SK-N-SH (cell line): ENCODE results near the gene ADIG. TPM values are rescaled to one million over a fixed set of nuclear protein-coding genes. Genes with fewer than 3 reads are reported as not detected.

Source experiments
- CTCF ChIA-PET: fragments of 300-600, 350-600 bp; formaldehyde crosslinking; extraction: SDS; loops from one replicate; lab custom pipeline; 2021; lab: Yijun Ruan, JAX
- POLR2A ChIA-PET: fragments of 350-600 bp; sonication (Branson Sonifier 250); formaldehyde crosslinking; extraction: SDS; loops from one replicate; lab custom pipeline; 2020; ENCODE audit warnings: antibody characterized with exemption, inconsistent platforms; lab: Yijun Ruan, JAX
- DNase-seq: peaks from one replicate; pipeline ENCODE4 v3.0.0; 2012
- H2AFZ ChIP-seq: fragments of 200-600 bp; sonication (generic); 2 replicates; pipeline ENCODE4 v1.8.1; 2016; ENCODE audit warnings: antibody characterized with exemption, mild to moderate bottlenecking, low read depth
- H3F3A ChIP-seq: fragments of 200-600 bp; sonication (generic); replicated peaks from 2 replicates; pipeline ENCODE3; 2016; ENCODE audit warnings: antibody characterized with exemption, mild to moderate bottlenecking; ENCODE audit not compliant: insufficient read depth
- H3K27ac ChIP-seq, 2 experiments: fragments of 200-500 bp in 1 of 2; fragments of 200-600 bp in 1 of 2; sonication (Bioruptor generic) in 1 of 2; sonication (generic), shearing (Covaris generic) in 1 of 2; 2 replicates each; pipeline versions ENCODE4 v1.5.1 to v1.6.1; 2014 to 2016; ENCODE audit warnings: low read depth in 2 of 2, inconsistent platforms in 1 of 2, low read length in 1 of 2, mild to moderate bottlenecking in 1 of 2, mixed read lengths in 1 of 2
- H3K27me3 ChIP-seq: fragments of 200-600 bp; sonication (generic), shearing (Covaris generic); 2 replicates; pipeline ENCODE4 v1.6.1; 2016; ENCODE audit warnings: mixed run types; ENCODE audit not compliant: insufficient read depth
- H3K36me3 ChIP-seq, 2 experiments: fragments of 200-500 bp in 1 of 2; fragments of 200-600 bp in 1 of 2; sonication (Bioruptor generic) in 1 of 2; sonication (generic) in 1 of 2; replicated peaks in 1 of 2; 2 replicates each; pipeline versions ENCODE3 to v1.5.1; 2014 to 2016; ENCODE audit warnings: low read length in 1 of 2, mild to moderate bottlenecking in 1 of 2; ENCODE audit not compliant: insufficient read depth in 2 of 2, control insufficient read depth in 1 of 2
- H3K4me1 ChIP-seq, 2 experiments: fragments of 200-500 bp in 1 of 2; fragments of 200-600 bp in 1 of 2; sonication (Bioruptor generic) in 1 of 2; sonication (generic), shearing (Covaris generic) in 1 of 2; 2 replicates each; pipeline versions ENCODE4 v1.5.1 to v1.6.1; 2014 to 2016; ENCODE audit warnings: low read depth in 1 of 2, low read length in 1 of 2, mixed run types in 1 of 2; ENCODE audit not compliant: insufficient read depth in 2 of 2, control insufficient read depth in 1 of 2
- H3K4me2 ChIP-seq: fragments of 200-600 bp; sonication (generic), shearing (Covaris generic); 2 replicates; pipeline ENCODE4 v1.6.1; 2017; ENCODE audit warnings: mixed run types
- H3K4me3 ChIP-seq, 2 experiments: fragments of 200-500 bp in 1 of 2; fragments of 200-600 bp in 1 of 2; sonication (Bioruptor generic) in 1 of 2; sonication (generic), shearing (Covaris generic) in 1 of 2; 2 replicates each; pipeline versions ENCODE4 v1.5.1 to v1.8.1; 2014 to 2016; ENCODE audit warnings: low read depth in 2 of 2, inconsistent platforms in 1 of 2, low read length in 1 of 2, mild to moderate bottlenecking in 1 of 2, mixed read lengths in 1 of 2, moderate library complexity in 1 of 2
- H3K79me2 ChIP-seq: fragments of 200-600 bp; sonication (generic); 2 replicates; pipeline ENCODE4 v1.8.1; 2017; ENCODE audit warnings: mild to moderate bottlenecking; ENCODE audit not compliant: insufficient read depth
- H3K9ac ChIP-seq: fragments of 200-600 bp; sonication (generic); 2 replicates; pipeline ENCODE4 v1.6.1; 2017; ENCODE audit warnings: mixed run types
- H3K9me2 ChIP-seq: fragments of 200-600 bp; sonication (generic); 2 replicates; pipeline ENCODE4 v1.6.1; 2017; ENCODE audit warnings: mixed run types
- H3K9me3 ChIP-seq: fragments of 200-600 bp; sonication (generic); 2 replicates; pipeline ENCODE4 v1.6.1; 2017; ENCODE audit warnings: mixed run types, mild to moderate bottlenecking, moderate library complexity
- H4K20me1 ChIP-seq: fragments of 200-600 bp; sonication (generic); 2 replicates; pipeline ENCODE4 v1.6.1; 2017; ENCODE audit warnings: mild to moderate bottlenecking, mixed run types; ENCODE audit not compliant: insufficient read depth
- CHD2 ChIP-seq: fragments of 150-350 bp; IDR thresholded peaks from 2 replicates; pipeline ENCODE4 v1.6.1; 2018; ENCODE audit warnings: low read length; ENCODE audit not compliant: partially characterized antibody
- CTCF ChIP-seq: fragments of 200-600 bp; sonication (generic); IDR thresholded peaks from 2 replicates; pipeline ENCODE4 v1.6.1; 2017; ENCODE audit warnings: antibody characterized with exemption, mild to moderate bottlenecking, moderate library complexity
- EP300 ChIP-seq, 2 experiments: IDR thresholded peaks; 2 replicates each; pipeline versions ENCODE4 v1.4.0 to v1.6.1; 2012; ENCODE audit warnings: borderline replicate concordance in 1 of 2, low read depth in 1 of 2, low read length in 1 of 2
- FOSL2 ChIP-seq: IDR thresholded peaks from 2 replicates; pipeline ENCODE4 v1.4.0; 2012; ENCODE audit warnings: low read depth, mild to moderate bottlenecking, moderate library complexity, borderline replicate concordance
- GABPA ChIP-seq: IDR thresholded peaks from 2 replicates; pipeline ENCODE4 v1.4.0; 2012; ENCODE audit warnings: low read depth, mild to moderate bottlenecking
- GATA2 ChIP-seq: sonication (generic); formaldehyde crosslinking; IDR thresholded peaks from 2 replicates; pipeline ENCODE4 v1.5.0; 2020; ENCODE audit warnings: mild to moderate bottlenecking, missing genetic modification reagents
- IRF3 ChIP-seq: fragments of 150-350 bp; IDR thresholded peaks from 2 replicates; pipeline ENCODE4 v1.6.1; 2016; ENCODE audit warnings: mild to moderate bottlenecking, low read depth, low read length
- MEF2A ChIP-seq: IDR thresholded peaks from 2 replicates; pipeline ENCODE4 v1.4.0; 2012; ENCODE audit warnings: low read depth, borderline replicate concordance
- PBX3 ChIP-seq: IDR thresholded peaks from 2 replicates; pipeline ENCODE4; 2012
- RCOR1 ChIP-seq: fragments of 150-350 bp; IDR thresholded peaks from 2 replicates; pipeline ENCODE4 v1.6.1; 2017; ENCODE audit warnings: antibody characterized with exemption, low read length
- TEAD4 ChIP-seq: IDR thresholded peaks from 2 replicates; pipeline ENCODE4 v1.4.0; 2012; ENCODE audit warnings: mild to moderate bottlenecking, borderline replicate concordance; ENCODE audit not compliant: insufficient read depth
- USF2 ChIP-seq: fragments of 150-350 bp; IDR thresholded peaks from 2 replicates; pipeline ENCODE4 v1.6.1; 2017; ENCODE audit warnings: antibody characterized with exemption, low read length, low read depth, borderline replicate concordance
- WGBS: methylation state at CpG from one replicate; pipeline ENCODE4 v1.1.6; 2017; ENCODE audit warnings: low lambda C conversion rate; 5-methylcytosine and 5-hydroxymethylcytosine counted together
- polyA plus RNA-seq, 3 experiments: library from polyadenylated mRNA; depleted of rRNA; stranded (reverse); fragments of >200 nt; gene quantifications; 2 replicates each; pipeline ENCODE4 v1.2.3, GENCODE V29; 2012

ADIG gene
- polyA plus RNA-seq, 1 of the 3 experiments (the other 2 are of a cell fraction): not detected

- no peak for TF ChIP-seq USF2
Measured at GRCh38 chr20:38569747-38570525, 11.1 kb upstream of the ADIG start (continued).

- Histone ChIP-seq H3K9ac (no peak overlapping the region), H3K9me3 (no peaks in the 10 kb centered on the region), H4K20me1 (no peaks in the 10 kb centered on the region), H3F3A (no peaks in the 10 kb centered on the region), H3K79me2 (no peaks in the 10 kb centered on the region), H3K4me2 (no peak overlapping the region), H3K36me3 (peaks cover 69 to 83% of the 10 kb centered on the region in 2 experiments), H2AFZ (no peak overlapping the region), H3K27me3 (no peaks in the 10 kb centered on the region), H3K27ac (peak overlapping the region in 1 of 2 experiments; percentile 39; a peak in 2 of 4 replicates), H3K4me3 (no peak overlapping the region), H3K4me1 (peaks cover 0 to 9% of the 10 kb centered on the region in 2 experiments; a peak in 1 of 4 replicates), H3K9me2 (no peaks in the 10 kb centered on the region)
- peak; percentile 45; the same call in 1 of the 2 replicates for TF ChIP-seq RCOR1
- peak; percentile 36 for TF ChIP-seq CHD2
- TF ChIP-seq PBX3: no peak
- peak in 1 of 2 experiments; percentile 50; a peak in 1 of 4 replicates for TF ChIP-seq EP300 (IDR thresholded peaks at IDR 0.05; ENCODE audit: borderline replicate concordance in 1 of 2, low read depth in 1 of 2, low read length in 1 of 2)
- no peak for DNase-seq
- CTCF ChIA-PET: no interaction called here
- WGBS: 96% methylated on average over 4 of the region's 7 CpGs
- POLR2A ChIA-PET: no interaction called here
Measured at GRCh38 chr20:38573413-38573812, 7.6 kb upstream of the ADIG start.

GRCh38 chr20:38579219-38579910, 1.6 kb upstream of the ADIG start:
- Histone ChIP-seq H3K4me2 (no peak overlapping the region), H3K36me3 (peaks cover 21 to 34% of the 10 kb centered on the region in 2 experiments), H3K9me2 (no peaks in the 10 kb centered on the region), H3K27me3 (no peaks in the 10 kb centered on the region), H2AFZ (no peak overlapping the region), H3K27ac (peak overlapping the region in 1 of 2 experiments; percentile 60; a peak in 1 of 4 replicates), H3K9ac (no peak overlapping the region), H3K4me1 (peaks cover 0 to 34% of the 10 kb centered on the region in 2 experiments; a peak in 1 of 4 replicates), H3K9me3 (no peaks in the 10 kb centered on the region), H3F3A (no peaks in the 10 kb centered on the region), H3K79me2 (no peaks in the 10 kb centered on the region), H4K20me1 (no peaks in the 10 kb centered on the region), H3K4me3 (no peak overlapping the region)
- no peak for TF ChIP-seq TEAD4
- no peak for TF ChIP-seq MEF2A
- no peak for TF ChIP-seq IRF3
- TF ChIP-seq FOSL2: no peak
- TF ChIP-seq CTCF: no peak
- no peak for TF ChIP-seq GABPA
- TF ChIP-seq GATA2 (CRISPR knock-in tag): no peak
- TF ChIP-seq CHD2: no peak
- WGBS: 67% methylated on average over 7 of the region's 7 CpGs
- DNase-seq: no peak
- CTCF ChIA-PET: interaction anchor here (1.1 to 1.4 kb wide), 2 partner anchors 25 to 34 kb away, joined by 3 to 6 read pairs; no protein-coding TSS in a partner anchor
- POLR2A ChIA-PET: interaction anchor here (0.5 kb wide), 1 partner anchor 59 kb away, joined by 3 read pairs; no protein-coding TSS in a partner anchor
